ENCODE measurements around the gene ATPAF1.
A peak's percentile ranks its signal among the peaks of the same experiment; 100 is the strongest.

Gene ATPAF1

GRCh38 chr1:46615735-46616134 lies 52.4 kb downstream of the ATPAF1 start:
- DNase-seq (ENCODE audit: low spot score) = no peak

- no peak for DNase-seq (ENCODE audit: low spot score)
These were observed 53.1 kb downstream of the ATPAF1 start for GRCh38 chr1:46615088-46615487.

DNA sequence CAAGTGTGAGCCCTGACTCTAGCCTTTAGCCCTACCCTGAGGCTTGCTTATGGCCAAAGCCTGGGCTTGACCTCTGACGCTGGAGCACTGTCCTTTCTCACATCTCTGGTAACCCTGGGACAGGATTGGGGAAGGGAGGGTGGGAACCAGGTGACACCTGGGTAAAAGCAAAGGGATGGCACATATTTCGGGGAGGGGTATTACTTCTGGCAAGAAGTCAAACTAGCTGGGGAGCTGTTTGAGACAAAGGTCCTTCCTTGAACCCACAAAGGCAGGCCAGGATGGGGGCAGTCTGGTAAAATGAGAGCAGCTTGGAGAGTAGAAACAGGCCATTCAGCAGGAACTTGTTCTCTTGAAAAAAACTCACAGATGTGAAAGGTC lies 53.6 kb downstream of the ATPAF1 start:
- DNase-seq (ENCODE audit: low spot score) = no peak

DNA sequence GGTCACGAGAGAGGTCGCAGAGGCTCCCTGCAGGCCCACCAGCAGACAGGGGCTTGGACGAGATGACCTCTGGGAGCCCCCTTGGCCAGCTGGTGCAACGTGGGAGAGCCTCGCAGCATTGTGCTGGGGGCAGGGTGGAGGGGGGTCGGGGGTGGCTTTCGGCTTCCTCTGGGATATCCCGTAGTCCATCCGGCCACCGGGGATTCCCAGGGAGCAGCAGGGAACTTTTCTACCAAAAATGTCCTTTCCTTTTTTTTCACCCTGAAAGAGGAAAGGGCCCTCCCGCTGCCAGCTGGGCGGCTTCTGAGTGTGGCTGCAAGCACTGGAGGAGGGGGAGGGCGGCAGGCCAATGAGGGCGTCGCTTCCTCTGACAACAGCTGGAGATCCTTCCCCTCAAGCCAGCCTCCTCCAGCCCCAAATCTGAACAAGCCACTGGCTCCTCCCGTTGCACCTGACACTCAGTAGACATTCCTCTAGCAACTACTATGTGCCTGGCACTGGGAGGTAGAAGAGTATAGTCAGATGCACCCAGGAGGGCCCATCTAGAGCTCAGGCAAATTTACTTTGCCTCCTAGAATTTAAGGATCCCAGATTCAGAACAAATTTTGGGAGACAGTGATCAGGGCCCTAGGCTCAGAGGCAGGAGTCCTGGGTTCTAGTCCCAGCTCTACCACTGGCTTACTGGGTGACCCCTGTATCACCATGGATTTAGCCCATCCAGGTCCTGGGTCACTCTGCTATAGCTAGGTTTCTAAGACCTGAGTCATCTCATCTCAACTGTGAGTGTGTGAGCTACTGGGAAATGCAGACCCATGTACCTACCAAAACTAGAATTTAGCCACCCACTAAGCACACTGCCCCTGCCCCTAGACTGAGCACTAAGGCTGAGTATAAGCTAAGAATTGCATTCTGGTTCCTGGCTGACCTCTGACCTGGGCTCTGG lies 54.2 kb downstream of the ATPAF1 start:
- DNase-seq (ENCODE audit: low spot score) = peak; percentile 80

GRCh38 chr1:46612937-46613660 lies 55.1 kb downstream of the ATPAF1 start:
- no peak for DNase-seq (ENCODE audit: low spot score)

GRCh38 chr1:46611691-46612221 lies 56.4 kb downstream of the ATPAF1 start:
- DNase-seq (ENCODE audit: low spot score) = no peak

DNA sequence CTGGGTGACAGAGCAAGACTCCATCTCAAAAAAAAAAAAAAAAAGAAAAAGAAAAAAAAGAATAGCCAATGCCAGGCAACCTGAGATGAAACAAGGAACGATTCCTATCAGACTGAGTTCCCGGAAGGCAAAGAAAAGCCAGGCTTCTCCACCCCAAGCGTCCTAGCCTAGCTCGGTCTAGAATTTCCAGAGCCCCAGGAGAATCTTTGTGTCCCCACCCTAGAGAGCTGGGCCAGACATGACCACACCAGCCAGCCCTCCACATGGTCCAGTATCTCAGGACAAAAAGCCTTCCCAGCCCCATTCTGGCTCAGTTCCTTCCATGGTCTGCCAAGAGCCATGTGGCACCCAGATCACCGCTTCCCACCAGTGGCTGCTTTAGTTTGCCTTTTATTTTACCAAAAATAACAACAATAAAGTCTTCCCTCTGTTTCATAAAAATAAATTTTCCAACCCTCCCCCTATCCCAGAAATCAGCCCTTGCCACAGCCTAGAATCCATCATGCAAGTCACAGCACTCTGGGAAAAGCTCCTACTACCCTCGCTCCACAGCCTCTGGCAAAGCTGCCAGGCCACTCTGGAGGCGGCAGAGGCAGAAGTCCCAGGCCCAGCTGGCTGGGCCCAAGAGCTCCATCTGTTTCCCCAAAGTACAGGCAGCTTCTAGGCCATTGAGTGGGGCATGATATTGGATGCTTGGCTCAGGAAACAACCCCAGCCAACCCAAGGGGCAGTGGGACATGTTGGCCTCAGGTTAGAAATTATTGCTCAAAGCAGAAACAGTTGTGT lies 60.6 kb downstream of the ATPAF1 start:
- no peak for DNase-seq (ENCODE audit: low spot score)

DNA sequence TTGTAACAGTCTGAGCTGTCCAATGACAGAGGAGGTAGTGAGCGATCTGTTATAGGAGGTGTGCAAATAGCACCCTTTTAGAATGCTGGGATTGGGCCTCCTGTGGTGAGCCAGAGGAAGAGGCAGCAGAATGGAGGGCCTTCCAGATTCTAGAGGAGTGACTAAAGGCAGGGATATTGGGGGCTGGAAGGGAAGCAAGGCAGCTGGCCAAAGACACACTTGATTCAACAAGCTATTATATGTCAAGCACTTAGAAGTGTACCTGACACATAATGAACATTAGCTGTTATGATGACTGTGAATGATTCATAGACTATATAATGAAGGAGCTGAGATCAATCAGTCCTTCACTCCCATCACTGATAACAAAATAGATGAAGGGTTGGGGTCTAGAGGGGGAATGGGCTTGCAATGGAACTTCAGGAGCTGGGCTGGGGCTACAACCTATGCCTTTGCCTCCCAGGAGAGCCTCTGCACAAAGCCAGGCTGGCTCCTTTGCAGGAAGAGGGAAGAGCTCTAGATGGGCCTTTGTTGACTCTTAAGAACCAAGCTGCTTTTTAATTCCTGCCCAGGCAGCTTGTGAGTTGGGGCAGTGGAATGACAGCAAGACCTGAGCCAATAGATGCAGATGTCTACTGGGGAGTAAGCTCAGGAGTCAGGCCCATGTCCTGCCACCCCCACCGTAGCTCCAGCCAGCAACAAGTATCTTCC lies 61.8 kb downstream of the ATPAF1 start:
- DNase-seq (ENCODE audit: low spot score) = no peak

DNA sequence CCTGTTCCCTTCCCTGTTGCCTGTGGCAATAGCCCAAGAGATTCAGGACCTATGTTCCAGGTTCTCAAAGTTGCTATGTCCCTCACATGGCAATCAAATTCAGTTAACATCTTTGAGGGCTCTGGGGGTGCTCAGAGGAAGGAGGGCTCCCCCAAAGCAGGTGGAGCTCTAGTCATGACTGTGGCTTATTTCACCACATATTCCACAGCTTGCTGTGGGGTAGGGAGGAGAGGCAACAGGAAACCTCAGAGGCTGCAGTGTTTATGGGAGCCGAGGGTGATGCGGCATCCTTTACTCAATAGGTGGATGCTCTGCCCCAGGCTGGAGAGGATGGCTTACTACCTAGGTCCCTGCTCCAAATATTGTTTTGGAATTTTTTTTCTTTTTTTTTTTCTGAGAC lies 62.9 kb downstream of the ATPAF1 start:
- DNase-seq (ENCODE audit: low spot score) = no peak

GRCh38 chr1:46603858-46604549 lies 64.2 kb downstream of the ATPAF1 start, which contains the start of gene MKNK1:
MKNK1 (minus strand) TSS chr1:46604268; CDS start chr1:46583327, 20,941 bp downstream.
- DNase-seq (ENCODE audit: low spot score) = peak; percentile 99

GRCh38 chr1:46603481-46603857 lies 64.7 kb downstream of the ATPAF1 start:
- DNase-seq (ENCODE audit: low spot score) = no peak

DNA sequence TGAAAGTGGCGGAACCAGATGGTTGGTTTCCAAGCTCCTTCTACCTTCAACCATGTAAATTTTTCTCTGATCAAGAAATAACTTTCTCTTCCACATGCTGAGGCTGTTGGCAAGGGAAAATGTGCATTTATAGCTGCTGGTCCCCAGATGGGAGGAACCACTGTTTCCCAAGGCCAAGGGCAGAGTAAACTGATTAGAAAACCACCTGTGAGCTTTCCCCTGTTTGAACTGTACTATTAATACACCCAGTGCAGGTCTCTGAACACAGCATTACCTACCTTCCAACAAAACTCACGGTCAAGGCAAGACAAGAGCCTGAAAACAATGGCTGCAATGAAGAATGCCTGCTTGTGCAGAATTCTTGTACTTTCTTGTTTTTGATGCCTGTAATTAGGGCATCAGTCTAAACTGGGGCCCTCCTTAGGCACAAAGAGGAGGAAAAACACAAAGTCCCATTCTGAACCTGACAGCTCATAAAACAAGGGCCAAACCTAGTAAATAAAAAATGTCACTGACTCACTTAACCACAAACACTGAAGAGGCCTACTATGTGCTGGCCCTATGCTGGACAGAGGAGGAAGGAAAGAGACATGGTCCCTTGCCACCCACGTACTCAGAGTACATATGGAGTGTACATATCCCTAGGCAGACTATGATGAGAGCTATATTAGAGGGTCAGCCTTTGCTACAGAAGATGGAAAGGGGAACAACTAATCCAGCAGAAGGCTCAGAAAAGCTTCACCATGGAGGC lies 66.7 kb downstream of the ATPAF1 start:
- DNase-seq (ENCODE audit: low spot score) = no peak

DNA sequence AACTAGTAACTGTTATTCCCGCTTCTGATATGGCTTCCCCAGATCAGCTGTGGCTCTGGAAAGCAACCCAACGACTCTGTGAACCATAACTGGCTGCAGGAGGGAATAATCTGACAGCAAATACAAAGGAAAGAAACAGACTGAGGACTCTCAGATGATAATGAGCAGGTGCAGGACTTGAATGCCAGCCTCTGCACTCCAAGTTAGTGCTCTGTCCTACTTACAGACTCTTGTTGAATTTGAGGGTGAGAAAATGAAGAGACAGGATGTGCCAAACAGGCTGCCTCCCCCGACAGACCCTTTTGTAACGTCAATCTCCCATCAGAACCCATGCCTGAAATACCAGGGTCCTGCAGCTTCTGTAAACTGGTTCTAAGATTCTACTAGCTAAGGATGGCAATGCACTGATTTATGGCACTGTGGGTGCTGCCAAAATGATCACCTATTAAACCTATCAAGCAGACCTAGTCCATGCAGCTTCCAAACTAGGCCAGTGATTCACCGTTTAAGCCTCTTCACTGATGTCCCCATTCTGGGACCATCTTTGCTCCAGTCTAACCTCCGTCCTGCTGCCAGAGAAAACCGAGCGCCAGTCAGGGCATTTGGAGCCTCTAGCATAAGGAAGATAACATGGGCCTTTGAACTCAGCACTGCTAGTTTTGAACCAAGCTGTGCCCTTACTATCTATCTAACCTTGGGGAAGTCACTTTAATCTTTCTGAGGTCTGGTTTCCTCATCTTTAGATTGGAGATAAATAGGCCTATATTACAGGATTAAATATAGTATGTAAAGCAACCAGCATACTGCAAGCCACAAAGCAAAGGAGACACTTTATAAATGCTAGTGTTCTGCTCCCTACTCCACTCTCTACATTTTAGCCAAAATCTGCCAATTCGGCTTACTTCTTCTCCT lies 68.8 kb downstream of the ATPAF1 start:
- no peak for DNase-seq (ENCODE audit: low spot score)

GRCh38 chr1:46596846-46597245 lies 71.3 kb downstream of the ATPAF1 start:
- DNase-seq (ENCODE audit: low spot score) = no peak

DNA sequence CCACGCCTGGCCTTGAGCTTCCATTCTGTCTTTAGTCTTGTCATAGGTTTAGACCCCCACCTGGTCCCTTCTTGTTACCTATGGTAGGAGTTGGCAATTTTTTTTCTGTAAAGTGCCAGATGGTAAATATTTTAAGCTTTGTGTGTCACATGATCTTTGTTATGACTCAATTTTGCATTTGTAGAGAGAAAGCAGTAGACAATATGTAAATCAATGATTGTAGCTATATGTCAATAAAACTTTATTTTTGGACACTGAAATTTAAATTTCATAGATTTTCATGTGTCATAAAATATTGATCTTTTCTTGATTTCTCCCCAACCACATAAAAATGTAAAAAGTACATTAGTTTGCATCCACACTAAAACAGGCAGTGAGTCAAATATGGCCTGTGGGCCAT lies 72.1 kb downstream of the ATPAF1 start:
- DNase-seq (ENCODE audit: low spot score) = no peak

DNA sequence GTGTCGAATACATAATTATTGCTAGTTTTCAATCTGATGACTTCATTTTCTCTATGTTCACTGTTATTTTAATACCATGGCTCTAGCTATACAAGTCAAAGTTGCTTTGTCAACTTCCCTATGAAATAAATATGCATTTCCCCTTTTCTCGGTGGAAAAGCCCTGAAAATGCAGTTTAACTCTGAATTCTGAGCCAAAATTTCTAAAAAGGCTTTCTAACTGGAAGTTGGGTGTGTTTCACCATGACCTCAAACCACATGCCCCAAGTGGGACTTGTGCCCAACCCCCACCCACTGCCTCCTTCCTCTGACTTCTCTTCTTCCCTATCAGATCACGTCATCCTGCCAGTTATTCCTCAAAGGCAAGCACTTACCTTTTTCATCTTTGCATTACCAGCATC lies 73.0 kb downstream of the ATPAF1 start:
- no peak for DNase-seq (ENCODE audit: low spot score)

DNA sequence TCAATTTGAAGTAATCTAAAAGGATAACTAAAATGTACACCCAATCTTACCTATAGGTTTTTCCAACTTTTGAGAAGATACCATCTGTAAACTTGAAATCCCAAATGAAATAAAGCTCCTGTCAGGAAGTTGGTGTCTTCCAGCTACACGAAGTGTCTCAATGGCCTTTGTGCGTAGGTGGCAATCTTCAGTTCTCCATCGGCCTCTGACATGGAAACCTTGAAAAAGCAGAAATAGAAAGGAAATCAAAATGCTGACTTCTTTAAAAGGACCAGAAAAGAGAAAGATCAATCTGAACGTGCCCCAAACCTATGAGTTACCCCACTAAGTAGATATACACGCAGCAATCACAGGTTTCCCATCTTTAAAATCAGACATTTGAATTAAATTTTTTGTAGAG lies 74.1 kb downstream of the ATPAF1 start:
- DNase-seq (ENCODE audit: low spot score) = no peak

- no peak for DNase-seq (ENCODE audit: low spot score)
These were observed 75.3 kb downstream of the ATPAF1 start for GRCh38 chr1:46592823-46593222.

GRCh38 chr1:46589529-46589928 lies 78.6 kb downstream of the ATPAF1 start:
- DNase-seq (ENCODE audit: low spot score) = no peak

Data from ecto neural progenitor cell (in vitro differentiated cells).